NT2/D1 (cell line): Measurements from ENCODE around the gene TNFSF10.

ENCODE experiments used
- DNase-seq: peaks from one replicate; pipeline ENCODE4 v3.0.0-alpha.2; 2011; ENCODE audit warnings: low read depth, low spot score
- H3K27me3 ChIP-seq: 2 replicates; pipeline ENCODE4 v1.6.0; 2011; ENCODE audit warnings: mild to moderate bottlenecking; ENCODE audit not compliant: insufficient read length, insufficient read depth
- H3K36me3 ChIP-seq: 2 replicates; pipeline ENCODE4 v1.6.1; 2011; ENCODE audit warnings: mild to moderate bottlenecking, low read length, mixed read lengths; ENCODE audit not compliant: insufficient read depth, insufficient read length
- H3K4me1 ChIP-seq: 2 replicates; pipeline ENCODE4 v1.5.1; 2011; ENCODE audit not compliant: insufficient read depth, insufficient read length
- H3K4me3 ChIP-seq: 2 replicates; pipeline ENCODE4 v1.5.1; 2011; ENCODE audit warnings: low read depth; ENCODE audit not compliant: insufficient read length
- H3K9ac ChIP-seq: 2 replicates; pipeline ENCODE4 v1.6.0; 2011; ENCODE audit warnings: low read depth; ENCODE audit not compliant: insufficient read length
- H3K9me3 ChIP-seq: 2 replicates; pipeline ENCODE4 v1.5.1; 2011; ENCODE audit warnings: mild to moderate bottlenecking, low read length; ENCODE audit not compliant: insufficient read depth
- SUZ12 ChIP-seq: IDR thresholded peaks from 2 replicates; pipeline ENCODE4 v1.6.1; 2011; ENCODE audit not compliant: insufficient read length, insufficient read depth; ENCODE audit errors: extremely low read depth
- YY1 ChIP-seq: IDR thresholded peaks from 2 replicates; pipeline ENCODE4 v1.6.1; 2011; ENCODE audit not compliant: insufficient read length, insufficient read depth
- ZNF274 ChIP-seq: IDR thresholded peaks from 2 replicates; pipeline ENCODE4 v1.6.1; 2011; ENCODE audit warnings: mild to moderate bottlenecking, low read depth, low read length

TNFSF10 gene

DNA sequence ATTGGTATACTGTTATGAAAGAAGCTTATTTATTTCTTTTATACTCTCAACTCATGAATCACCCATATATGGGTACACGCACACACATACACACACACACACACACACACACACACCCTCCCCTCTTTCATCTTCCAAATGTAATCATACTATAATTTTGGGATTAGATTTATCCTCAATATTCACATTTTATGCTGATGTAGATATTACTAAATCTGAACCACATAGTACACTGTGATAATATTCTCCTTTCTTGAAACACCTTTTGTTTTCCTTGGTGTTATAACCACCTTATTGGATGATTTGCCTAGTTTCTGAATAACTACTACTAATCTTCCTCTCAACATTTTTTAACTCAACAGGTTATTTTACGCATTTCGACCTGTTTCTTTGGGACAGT lies 66.8 kb downstream of the TNFSF10 start:
- H3K9ac ChIP-seq = no peak overlapping the region
- H3K9me3 ChIP-seq = no peaks in the 10 kb centered on the region
- no peak overlapping the region for H3K4me3 ChIP-seq
- peaks cover 3% of the 10 kb centered on the region for H3K27me3 ChIP-seq
- H3K4me1 ChIP-seq = no peaks in the 10 kb centered on the region
- TF ChIP-seq YY1 (no peak), ZNF274 (no peak), SUZ12 (no peak)
- no peak for DNase-seq
- H3K36me3 ChIP-seq = no peaks in the 10 kb centered on the region
